ENCODE data around the gene CD96. TPM values are rescaled to one million over a fixed set of nuclear protein-coding genes. Genes with fewer than 3 reads are reported as not detected.

The CD96 gene
- total and polyA plus RNA-seq, 2 experiments from 2014 or later: 0.91 TPM; not detected in 1

- H3K4me1 Mint-ChIP-seq: no peaks in the 10 kb centered on the region; the same call in 2 of the 3 replicates
- no peaks in the 10 kb centered on the region for H3K27me3 ChIP-seq (ENCODE audit: insufficient read depth)
- H3K36me3 Mint-ChIP-seq (ENCODE audit: low read depth): no peaks in the 10 kb centered on the region
- H3K4me3 ChIP-seq: no peak overlapping the region
- no peak for TF ChIP-seq EZH2phosphoT487 (IDR thresholded peaks at IDR 0.05; ENCODE audit: unreplicated experiment)
- H3K27ac Mint-ChIP-seq: no peak overlapping the region
- H3K9me2 ChIP-seq (ENCODE audit: insufficient read depth): no peaks in the 10 kb centered on the region
- no peak overlapping the region for H3K4me3 Mint-ChIP-seq
- no peaks in the 10 kb centered on the region for H3K27me3 Mint-ChIP-seq (ENCODE audit: insufficient read depth, low read depth, poor library complexity)
- H3K27ac ChIP-seq (ENCODE audit: low read depth): no peak overlapping the region
- H3K79me2 ChIP-seq (replicated peaks; ENCODE audit: insufficient read depth): no peaks in the 10 kb centered on the region
- H3K9me3 Mint-ChIP-seq: no peaks in the 10 kb centered on the region; the same call in 1 of the 3 replicates
- DNase-seq (ENCODE audit: low spot score): no peak
- no peaks in the 10 kb centered on the region for H4K20me1 ChIP-seq (replicated peaks; ENCODE audit: insufficient read depth)
- no peaks in the 10 kb centered on the region for H3K36me3 ChIP-seq (ENCODE audit: insufficient read depth)
- no peak for ATAC-seq
- H3K4me2 ChIP-seq: no peak overlapping the region
- no peaks in the 10 kb centered on the region for H3F3A ChIP-seq (replicated peaks; ENCODE audit: low read depth)
- no peak overlapping the region for H2AFZ ChIP-seq
- no peaks in the 10 kb centered on the region for H3K4me1 ChIP-seq (ENCODE audit: insufficient read depth)
Observed at GRCh38 chr3:111571282-111571681, 29.3 kb downstream of the CD96 start.

GRCh38 chr3:111571907-111572460, 30.0 kb downstream of the CD96 start:
- H3K4me1 Mint-ChIP-seq: no peaks in the 10 kb centered on the region; the same call in 2 of the 3 replicates
- H3K36me3 Mint-ChIP-seq (ENCODE audit: low read depth): no peaks in the 10 kb centered on the region
- TF ChIP-seq EZH2phosphoT487 (IDR thresholded peaks at IDR 0.05; ENCODE audit: unreplicated experiment) (no peak), ZNF331 (CRISPR knock-in tag; IDR thresholded peaks at IDR 0.05; ENCODE audit: low read depth) (no peak), ZNF114 (CRISPR knock-in tag; IDR thresholded peaks at IDR 0.05) (no peak)
- DNase-seq (ENCODE audit: low spot score): no peak
- H3K9me3 Mint-ChIP-seq: no peaks in the 10 kb centered on the region; the same call in 1 of the 3 replicates
- Histone ChIP-seq H3K27me3 (ENCODE audit: insufficient read depth) (no peaks in the 10 kb centered on the region), H3K79me2 (replicated peaks; ENCODE audit: insufficient read depth) (no peaks in the 10 kb centered on the region), H3K4me3 (no peak overlapping the region), H3K4me2 (no peak overlapping the region), H2AFZ (no peak overlapping the region), H3K27ac (ENCODE audit: low read depth) (no peak overlapping the region), H3F3A (replicated peaks; ENCODE audit: low read depth) (no peaks in the 10 kb centered on the region), H3K9me2 (ENCODE audit: insufficient read depth) (no peaks in the 10 kb centered on the region), H4K20me1 (replicated peaks; ENCODE audit: insufficient read depth) (no peaks in the 10 kb centered on the region), H3K36me3 (ENCODE audit: insufficient read depth) (no peaks in the 10 kb centered on the region), H3K4me1 (ENCODE audit: insufficient read depth) (no peaks in the 10 kb centered on the region)
- no peak for ATAC-seq
- H3K27me3 Mint-ChIP-seq (ENCODE audit: insufficient read depth, low read depth, poor library complexity): no peaks in the 10 kb centered on the region
- H3K27ac Mint-ChIP-seq: no peak overlapping the region
- no peak overlapping the region for H3K4me3 Mint-ChIP-seq

- Mint-ChIP-seq H3K27ac (no peak overlapping the region), H3K36me3 (ENCODE audit: low read depth) (no peaks in the 10 kb centered on the region), H3K9me3 (no peaks in the 10 kb centered on the region), H3K27me3 (ENCODE audit: insufficient read depth, low read depth, poor library complexity) (no peaks in the 10 kb centered on the region), H3K4me1 (no peaks in the 10 kb centered on the region; the same call in 2 of the 3 replicates), H3K4me3 (no peak overlapping the region)
- Histone ChIP-seq H3K4me1 (ENCODE audit: insufficient read depth) (no peaks in the 10 kb centered on the region), H2AFZ (no peak overlapping the region), H3K27ac (ENCODE audit: low read depth) (no peak overlapping the region), H3F3A (replicated peaks; ENCODE audit: low read depth) (no peaks in the 10 kb centered on the region), H4K20me1 (replicated peaks; ENCODE audit: insufficient read depth) (no peaks in the 10 kb centered on the region), H3K36me3 (ENCODE audit: insufficient read depth) (no peaks in the 10 kb centered on the region), H3K27me3 (ENCODE audit: insufficient read depth) (no peaks in the 10 kb centered on the region), H3K4me2 (no peak overlapping the region), H3K79me2 (replicated peaks; ENCODE audit: insufficient read depth) (no peaks in the 10 kb centered on the region), H3K9me2 (ENCODE audit: insufficient read depth) (peaks cover 4% of the 10 kb centered on the region; the same call in 1 of the 2 replicates), H3K4me3 (no peak overlapping the region)
- DNase-seq (ENCODE audit: low spot score) (no peak), ATAC-seq (no peak)
- no peak for TF ChIP-seq REST (IDR thresholded peaks at IDR 0.05; ENCODE audit: unreplicated experiment)
- no peak for TF ChIP-seq POLR2AphosphoS5 (IDR thresholded peaks at IDR 0.05; ENCODE audit: low read depth)
- no peak for TF ChIP-seq NANOG (IDR thresholded peaks at IDR 0.05; ENCODE audit: borderline replicate concordance)
- no peak for TF ChIP-seq ETS1 (IDR thresholded peaks at IDR 0.05)
- no peak for TF ChIP-seq JUNB (IDR thresholded peaks at IDR 0.05; ENCODE audit: unreplicated experiment)
Observed at GRCh38 chr3:111577113-111577512, 35.1 kb downstream of the CD96 start.

Data from GM23338 (cell line).